ENCODE measurements around the gene BPIFA1. TPM values are rescaled to one million over a fixed set of nuclear protein-coding genes. Genes with fewer than 3 reads are reported as not detected.

BPIFA1 gene
- total RNA-seq, 1 donor from 2014 or later: not detected

GRCh38 chr20:33252460-33252859 lies 16.7 kb downstream of the BPIFA1 start:
- Histone ChIP-seq H4K20me1 (ENCODE audit: insufficient read depth, low read length) (no peaks in the 10 kb centered on the region), H3K36me3 (ENCODE audit: insufficient read depth, low read length) (no peaks in the 10 kb centered on the region), H3K4me2 (ENCODE audit: low read length) (no peak overlapping the region), H3K27me3 (ENCODE audit: insufficient read depth, low read length) (no peaks in the 10 kb centered on the region), H3K9me3 (ENCODE audit: insufficient read depth, low read depth, low read length) (no peaks in the 10 kb centered on the region), H3K4me1 (ENCODE audit: insufficient read depth, low read length) (no peaks in the 10 kb centered on the region), H3K9ac (ENCODE audit: low read length) (no peak overlapping the region), H3K79me2 (ENCODE audit: insufficient read depth, low read length) (no peaks in the 10 kb centered on the region), H3K27ac (ENCODE audit: low read depth, low read length) (no peak overlapping the region), H2AFZ (ENCODE audit: low read depth, low read length) (no peak overlapping the region), H3K4me3 (ENCODE audit: insufficient read depth, low read depth, low read length) (no peak overlapping the region)
- H3K36me3 Mint-ChIP-seq (ENCODE audit: low read depth, unreplicated experiment): no peaks in the 10 kb centered on the region
- peaks cover 19% of the 10 kb centered on the region for H3K27me3 Mint-ChIP-seq (ENCODE audit: low read depth, unreplicated experiment)
- no peak for DNase-seq (ENCODE audit: low read depth)
- TF ChIP-seq EZH2 (IDR thresholded peaks at IDR 0.05; ENCODE audit: insufficient read depth, low read length) (no peak), CTCF (IDR thresholded peaks at IDR 0.05; ENCODE audit: insufficient read depth, low read depth, low read length) (no peak)
- no peak for FAIRE-seq
- H3K27ac Mint-ChIP-seq (ENCODE audit: unreplicated experiment): no peak overlapping the region
- no peak overlapping the region for H3K4me3 Mint-ChIP-seq (ENCODE audit: unreplicated experiment)
- H3K9me3 Mint-ChIP-seq (ENCODE audit: unreplicated experiment): peaks cover 1% of the 10 kb centered on the region
- H3K4me1 Mint-ChIP-seq (ENCODE audit: low read depth, unreplicated experiment): no peaks in the 10 kb centered on the region

- Mint-ChIP-seq H3K4me1 (ENCODE audit: low read depth, unreplicated experiment) (no peaks in the 10 kb centered on the region), H3K9me3 (ENCODE audit: unreplicated experiment) (peaks cover 1% of the 10 kb centered on the region), H3K4me3 (ENCODE audit: unreplicated experiment) (no peak overlapping the region), H3K27ac (ENCODE audit: unreplicated experiment) (no peak overlapping the region), H3K36me3 (ENCODE audit: low read depth, unreplicated experiment) (no peaks in the 10 kb centered on the region), H3K27me3 (ENCODE audit: low read depth, unreplicated experiment) (peaks cover 9% of the 10 kb centered on the region)
- H3K79me2 ChIP-seq (ENCODE audit: insufficient read depth, low read length): no peaks in the 10 kb centered on the region
- no peak overlapping the region for H3K4me2 ChIP-seq (ENCODE audit: low read length)
- DNase-seq (ENCODE audit: low read depth): no peak
- no peaks in the 10 kb centered on the region for H3K9me3 ChIP-seq (ENCODE audit: insufficient read depth, low read depth, low read length)
- H3K27ac ChIP-seq (ENCODE audit: low read depth, low read length): no peak overlapping the region
- no peak overlapping the region for H3K4me3 ChIP-seq (ENCODE audit: insufficient read depth, low read depth, low read length)
- no peaks in the 10 kb centered on the region for H4K20me1 ChIP-seq (ENCODE audit: insufficient read depth, low read length)
- no peaks in the 10 kb centered on the region for H3K36me3 ChIP-seq (ENCODE audit: insufficient read depth, low read length)
- no peak for FAIRE-seq
- H3K27me3 ChIP-seq (ENCODE audit: insufficient read depth, low read length): peaks cover 3% of the 10 kb centered on the region
- H3K4me1 ChIP-seq (ENCODE audit: insufficient read depth, low read length): no peaks in the 10 kb centered on the region
- no peak overlapping the region for H3K9ac ChIP-seq (ENCODE audit: low read length)
- H2AFZ ChIP-seq (ENCODE audit: low read depth, low read length): no peak overlapping the region
- TF ChIP-seq CTCF (IDR thresholded peaks at IDR 0.05; ENCODE audit: insufficient read depth, low read depth, low read length): no peak
These were observed 19.2 kb downstream of the BPIFA1 start for GRCh38 chr20:33255005-33255404.

GRCh38 chr20:33257237-33257636 lies 21.4 kb downstream of the BPIFA1 start:
- no peak for DNase-seq (ENCODE audit: low read depth)
- H3K4me3 Mint-ChIP-seq (ENCODE audit: unreplicated experiment): no peak overlapping the region
- TF ChIP-seq CTCF (IDR thresholded peaks at IDR 0.05; ENCODE audit: insufficient read depth, low read depth, low read length): no peak
- TF ChIP-seq EZH2 (IDR thresholded peaks at IDR 0.05; ENCODE audit: insufficient read depth, low read length): no peak
- no peaks in the 10 kb centered on the region for H3K9me3 ChIP-seq (ENCODE audit: insufficient read depth, low read depth, low read length)
- H3K9ac ChIP-seq (ENCODE audit: low read length): no peak overlapping the region
- no peaks in the 10 kb centered on the region for H4K20me1 ChIP-seq (ENCODE audit: insufficient read depth, low read length)
- no peaks in the 10 kb centered on the region for H3K9me3 Mint-ChIP-seq (ENCODE audit: unreplicated experiment)
- no peaks in the 10 kb centered on the region for H3K4me1 Mint-ChIP-seq (ENCODE audit: low read depth, unreplicated experiment)
- no peak overlapping the region for H3K27ac Mint-ChIP-seq (ENCODE audit: unreplicated experiment)
- no peak overlapping the region for H2AFZ ChIP-seq (ENCODE audit: low read depth, low read length)
- no peak overlapping the region for H3K4me2 ChIP-seq (ENCODE audit: low read length)
- no peaks in the 10 kb centered on the region for H3K36me3 ChIP-seq (ENCODE audit: insufficient read depth, low read length)
- H3K79me2 ChIP-seq (ENCODE audit: insufficient read depth, low read length): no peaks in the 10 kb centered on the region
- no peaks in the 10 kb centered on the region for H3K4me1 ChIP-seq (ENCODE audit: insufficient read depth, low read length)
- no peak overlapping the region for H3K4me3 ChIP-seq (ENCODE audit: insufficient read depth, low read depth, low read length)
- no peak for FAIRE-seq
- no peaks in the 10 kb centered on the region for H3K36me3 Mint-ChIP-seq (ENCODE audit: low read depth, unreplicated experiment)
- H3K27me3 Mint-ChIP-seq (ENCODE audit: low read depth, unreplicated experiment): peaks cover 12% of the 10 kb centered on the region
- no peak overlapping the region for H3K27ac ChIP-seq (ENCODE audit: low read depth, low read length)
- H3K27me3 ChIP-seq (ENCODE audit: insufficient read depth, low read length): peaks cover 3% of the 10 kb centered on the region

Measured in astrocyte (in vitro differentiated cells and primary cell).